Measurements from ENCODE around the gene UNC119. TPM values are rescaled to one million over a fixed set of nuclear protein-coding genes. Genes with fewer than 3 reads are reported as not detected.

Gene UNC119
- total and polyA plus RNA-seq, 2 of the 13 experiments (the other 11 are each of a cell fraction or from before 2014, with no cell fraction given), result 10.4 to 63.1 TPM

GRCh38 chr17:28537219-28537610 lies 15.2 kb downstream of the UNC119 start:
- Histone ChIP-seq H3K79me2 (ENCODE audit: insufficient read depth, low read length) (no peaks in the 10 kb centered on the region), H3K36me3 (replicated peaks in 1 of 2; ENCODE audit: control insufficient read depth in 1 of 2, insufficient read depth in 2 of 2, low read length in 2 of 2) (no peaks in the 10 kb centered on the region), H4K20me1 (ENCODE audit: insufficient read depth, low read length) (no peaks in the 10 kb centered on the region), H3K27me3 (ENCODE audit: control insufficient read depth in 1 of 2, insufficient read depth in 2 of 2, low read length in 2 of 2) (peaks cover 4 to 32% of the 10 kb centered on the region in 2 experiments; a peak in 4 of 5 replicates), H3K4me3 (replicated peaks in 1 of 3; ENCODE audit: insufficient read depth in 1 of 3, low read depth in 2 of 3, low read length in 3 of 3) (no peak overlapping the region), H3K4me1 (ENCODE audit: insufficient read depth, low read length) (peaks cover 6% of the 10 kb centered on the region), H2AFZ (ENCODE audit: low read length) (no peak overlapping the region), H3K4me2 (ENCODE audit: low read depth, low read length) (no peak overlapping the region), H3K9ac (ENCODE audit: insufficient read depth, low read depth, low read length) (no peak overlapping the region), H3K27ac (ENCODE audit: extremely low read length, insufficient read depth, low read length) (no peak overlapping the region), H3K9me3 (ENCODE audit: low read length) (no peaks in the 10 kb centered on the region)
- no peak for ATAC-seq
- ChIA-PET CTCF (ENCODE audit: low intra/inter-chr PET ratio, low total read pairs) (no interaction called here), POLR2A (no interaction called here)
- BruUV-seq (replicated peaks), result no TSS peak
- no peak for DNase-seq (ENCODE audit: low spot score)
- intact Hi-C loops (cut with micrococcal nuclease; ENCODE audit: unreplicated experiment) (no loop called here), in situ Hi-C loops (cut with HindIII; ENCODE audit: extremely low pct_ligation_motif_present, low pct_unique_long_range_greater_than_20kb) (no loop called here)
- WGBS (ENCODE audit: low lambda C conversion rate), result 15% methylated on average over 4 of the region's 12 CpGs
- no peak for FAIRE-seq
- TF ChIP-seq, protein P1, sequence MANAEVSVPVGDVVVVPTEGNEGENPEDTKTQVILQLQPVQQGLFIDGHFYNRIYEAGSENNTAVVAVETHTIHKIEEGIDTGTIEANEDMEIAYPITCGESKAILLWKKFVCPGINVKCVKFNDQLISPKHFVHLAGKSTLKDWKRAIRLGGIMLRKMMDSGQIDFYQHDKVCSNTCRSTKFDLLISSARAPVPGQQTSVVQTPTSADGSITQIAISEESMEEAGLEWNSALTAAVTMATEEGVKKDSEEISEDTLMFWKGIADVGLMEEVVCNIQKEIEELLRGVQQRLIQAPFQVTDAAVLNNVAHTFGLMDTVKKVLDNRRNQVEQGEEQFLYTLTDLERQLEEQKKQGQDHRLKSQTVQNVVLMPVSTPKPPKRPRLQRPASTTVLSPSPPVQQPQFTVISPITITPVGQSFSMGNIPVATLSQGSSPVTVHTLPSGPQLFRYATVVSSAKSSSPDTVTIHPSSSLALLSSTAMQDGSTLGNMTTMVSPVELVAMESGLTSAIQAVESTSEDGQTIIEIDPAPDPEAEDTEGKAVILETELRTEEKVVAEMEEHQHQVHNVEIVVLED (CRISPR knock-in tag; IDR thresholded peaks at IDR 0.05; ENCODE audit: borderline replicate concordance), result no peak
- TF ChIP-seq SP4 (CRISPR knock-in tag; IDR thresholded peaks at IDR 0.05) (no peak), HIC2 (CRISPR knock-in tag; IDR thresholded peaks at IDR 0.05; ENCODE audit: low read depth) (no peak), ZMYM2 (CRISPR knock-in tag; IDR thresholded peaks at IDR 0.05) (no peak), ZNF24 (IDR thresholded peaks at IDR 0.05) (no peak), NFIC (IDR thresholded peaks at IDR 0.05; ENCODE audit: low read length) (no peak), ZNF619 (CRISPR knock-in tag; IDR thresholded peaks at IDR 0.05) (no peak), HNRNPLL (IDR thresholded peaks at IDR 0.05; ENCODE audit: low read depth, low read length, poor library complexity, severe bottlenecking) (no peak), ZNF33A (CRISPR knock-in tag; IDR thresholded peaks at IDR 0.05; ENCODE audit: borderline replicate concordance) (no peak), ZNF20 (CRISPR knock-in tag; IDR thresholded peaks at IDR 0.05) (no peak), ARNT2 (CRISPR knock-in tag; IDR thresholded peaks at IDR 0.05; ENCODE audit: low read depth) (no peak), RFX3 (CRISPR knock-in tag; IDR thresholded peaks at IDR 0.05) (no peak), HOMEZ (CRISPR knock-in tag; IDR thresholded peaks at IDR 0.05; ENCODE audit: low read depth) (no peak), TAF15 (IDR thresholded peaks at IDR 0.05; ENCODE audit: low read depth, low read length, poor library complexity, severe bottlenecking) (no peak)
- TF ChIP-seq, protein P2, sequence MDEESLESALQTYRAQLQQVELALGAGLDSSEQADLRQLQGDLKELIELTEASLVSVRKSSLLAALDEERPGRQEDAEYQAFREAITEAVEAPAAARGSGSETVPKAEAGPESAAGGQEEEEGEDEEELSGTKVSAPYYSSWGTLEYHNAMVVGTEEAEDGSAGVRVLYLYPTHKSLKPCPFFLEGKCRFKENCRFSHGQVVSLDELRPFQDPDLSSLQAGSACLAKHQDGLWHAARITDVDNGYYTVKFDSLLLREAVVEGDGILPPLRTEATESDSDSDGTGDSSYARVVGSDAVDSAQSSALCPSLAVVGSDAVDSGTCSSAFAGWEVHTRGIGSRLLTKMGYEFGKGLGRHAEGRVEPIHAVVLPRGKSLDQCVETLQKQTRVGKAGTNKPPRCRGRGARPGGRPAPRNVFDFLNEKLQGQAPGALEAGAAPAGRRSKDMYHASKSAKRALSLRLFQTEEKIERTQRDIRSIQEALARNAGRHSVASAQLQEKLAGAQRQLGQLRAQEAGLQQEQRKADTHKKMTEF (CRISPR knock-in tag; IDR thresholded peaks at IDR 0.05), result no peak
